ENCODE measurements around the gene MYO9B. TPM values are rescaled to one million over a fixed set of nuclear protein-coding genes. Genes with fewer than 3 reads are reported as not detected.

Gene MYO9B
- total and polyA plus RNA-seq, 9 of the 15 experiments (the other 6 are each of a cell fraction or from before 2014, with no cell fraction given), result 2.4 to 77.6 (median 23.0) TPM

GRCh38 chr19:17205237-17206140, 129.9 kb downstream of the MYO9B start (continued):
- TF ChIP-seq REST (IDR thresholded peaks at IDR 0.05; ENCODE audit: borderline replicate concordance) (peak; percentile 90), REST (CRISPR knock-in tag; IDR thresholded peaks at IDR 0.05; ENCODE audit: low read depth) (no peak), ZNF239 (CRISPR knock-in tag; IDR thresholded peaks at IDR 0.05) (no peak), POLR2G (IDR thresholded peaks at IDR 0.05; ENCODE audit: low read depth, low read length) (peak; percentile 51; the same call in 1 of the 2 replicates), UBTF (IDR thresholded peaks at IDR 0.05; ENCODE audit: borderline replicate concordance in 1 of 2, low read depth in 2 of 2, low read length in 2 of 2) (no peak), FUS (optimal IDR thresholded peaks at IDR 0.05; ENCODE audit: low read depth, low read length) (no peak), NR4A1 (CRISPR knock-in tag; IDR thresholded peaks at IDR 0.05) (no peak), NR4A1 (tag; IDR thresholded peaks at IDR 0.05) (no peak), STAG1 (CRISPR knock-in tag; IDR thresholded peaks at IDR 0.05; ENCODE audit: borderline replicate concordance) (peak; percentile 53; the same call in 1 of the 2 replicates), POLR2H (tag; IDR thresholded peaks at IDR 0.05; ENCODE audit: low read depth) (no peak), CEBPZ (IDR thresholded peaks at IDR 0.05; ENCODE audit: borderline replicate concordance, low read depth, low read length) (no peak), ZNF644 (tag; IDR thresholded peaks at IDR 0.05; ENCODE audit: low read depth) (no peak), MBD2 (IDR thresholded peaks at IDR 0.05; ENCODE audit: borderline replicate concordance, low read depth) (no peak)
